ENCODE results near the gene MT1G.

The MT1G gene

GRCh38 chr16:56640076-56640475 is 27.8 kb downstream of the MT1G start:
- DNase-seq (ENCODE audit: insufficient read length, low spot score) (no peak), FAIRE-seq (no peak)

GRCh38 chr16:56639045-56639444 is 28.8 kb downstream of the MT1G start:
- DNase-seq (ENCODE audit: insufficient read length, low spot score) (no peak), FAIRE-seq (no peak)

- DNase-seq (ENCODE audit: insufficient read length, low spot score) (no peak), FAIRE-seq (no peak)
Observed at GRCh38 chr16:56637814-56638750, 29.8 kb downstream of the MT1G start, which contains the start of gene MT1A. Gene MT1A, plus strand, starts transcription at chr16:56638666. Its CDS starts 73 bp downstream, at chr16:56638739.

- FAIRE-seq (no peak), DNase-seq (ENCODE audit: insufficient read length, low spot score) (no peak)
Observed at GRCh38 chr16:56636616-56637413, 31.1 kb downstream of the MT1G start.

- no peak for DNase-seq (ENCODE audit: insufficient read length, low spot score)
- no peak for FAIRE-seq
Observed at GRCh38 chr16:56635441-56635967, 32.4 kb downstream of the MT1G start.

GRCh38 chr16:56634715-56635440 is 33.0 kb downstream of the MT1G start:
- DNase-seq (ENCODE audit: insufficient read length, low spot score) (no peak), FAIRE-seq (no peak)

GRCh38 chr16:56633535-56633934 is 34.3 kb downstream of the MT1G start:
- DNase-seq (ENCODE audit: insufficient read length, low spot score) (no peak), FAIRE-seq (no peak)

- DNase-seq (ENCODE audit: insufficient read length, low spot score) = no peak
Observed at GRCh38 chr16:56632848-56633365, 35.0 kb downstream of the MT1G start.

GRCh38 chr16:56632156-56632847 is 35.6 kb downstream of the MT1G start, which contains the start of gene MT1M:
Gene MT1M, plus strand, starts transcription at chr16:56632659. Its CDS starts 73 bp downstream, at chr16:56632732.
- DNase-seq (ENCODE audit: insufficient read length, low spot score) = no peak

More at GRCh38 chr16:56632848-56633365, 35.0 kb downstream of the MT1G start:
- FAIRE-seq = no peak

GRCh38 chr16:56631832-56632155 is 36.1 kb downstream of the MT1G start:
- no peak for FAIRE-seq
- DNase-seq (ENCODE audit: insufficient read length, low spot score) = no peak

More at GRCh38 chr16:56632156-56632847, 35.6 kb downstream of the MT1G start, which contains the start of gene MT1M:
- FAIRE-seq = no peak

GRCh38 chr16:56631197-56631596 is 36.7 kb downstream of the MT1G start:
- FAIRE-seq = no peak

GRCh38 chr16:56630134-56630533 is 37.7 kb downstream of the MT1G start:
- no peak for FAIRE-seq

More at GRCh38 chr16:56631197-56631596, 36.7 kb downstream of the MT1G start:
- no peak for DNase-seq (ENCODE audit: insufficient read length, low spot score)

GRCh38 chr16:56629531-56629930 is 38.3 kb downstream of the MT1G start:
- FAIRE-seq (no peak), DNase-seq (ENCODE audit: insufficient read length, low spot score) (no peak)

More at GRCh38 chr16:56630134-56630533, 37.7 kb downstream of the MT1G start:
- no peak for DNase-seq (ENCODE audit: insufficient read length, low spot score)

GRCh38 chr16:56628486-56629350 is 39.1 kb downstream of the MT1G start:
- no peak for FAIRE-seq
- no peak for DNase-seq (ENCODE audit: insufficient read length, low spot score)

GRCh38 chr16:56626685-56627084 is 41.2 kb downstream of the MT1G start:
- no peak for DNase-seq (ENCODE audit: insufficient read length, low spot score)
- FAIRE-seq = no peak

- no peak for DNase-seq (ENCODE audit: insufficient read length, low spot score)
- no peak for FAIRE-seq
Observed at GRCh38 chr16:56625943-56626654, 41.8 kb downstream of the MT1G start.

- no peak for DNase-seq (ENCODE audit: insufficient read length, low spot score)
Observed at GRCh38 chr16:56625140-56625942, 42.5 kb downstream of the MT1G start, which contains the start of gene MT1E. Gene MT1E, plus strand, starts transcription at chr16:56625781. Its CDS starts 71 bp downstream, at chr16:56625852.

More at GRCh38 chr16:56625140-56625942, 42.5 kb downstream of the MT1G start, which contains the start of gene MT1E:
- peak; percentile 9 for FAIRE-seq

Data from HTR-8/SVneo (cell line).